GM13977 (cell line): Measurements from ENCODE around the gene DEFB113.
"Not testable (repeated sequence)": the region's sequence is repeated elsewhere in the genome, so short reads cannot be mapped to it uniquely, and the experiment has no call there.

Experiments used
- DNase-seq: peaks from one replicate; pipeline ENCODE4 v3.0.0; 2012; ENCODE audit warnings: low spot score
- CTCF ChIP-seq: IDR thresholded peaks from 2 replicates; pipeline ENCODE4 v1.5.1; 2012; ENCODE audit warnings: mild to moderate bottlenecking, control low read depth; ENCODE audit not compliant: insufficient read depth; ENCODE audit errors: extremely low read depth, missing control alignments
- in situ Hi-C: fragments of 300-500 bp; cut with MboI; formaldehyde crosslinking; loops from one replicate; pipeline ENCODE4 v1.12.0; 2022; ENCODE audit warnings: low sequenced_read_pairs, low pct_unique_long_range_greater_than_20kb, mixed read lengths, inconsistent platforms; ENCODE audit not compliant: unreplicated experiment

The DEFB113 gene

DNA sequence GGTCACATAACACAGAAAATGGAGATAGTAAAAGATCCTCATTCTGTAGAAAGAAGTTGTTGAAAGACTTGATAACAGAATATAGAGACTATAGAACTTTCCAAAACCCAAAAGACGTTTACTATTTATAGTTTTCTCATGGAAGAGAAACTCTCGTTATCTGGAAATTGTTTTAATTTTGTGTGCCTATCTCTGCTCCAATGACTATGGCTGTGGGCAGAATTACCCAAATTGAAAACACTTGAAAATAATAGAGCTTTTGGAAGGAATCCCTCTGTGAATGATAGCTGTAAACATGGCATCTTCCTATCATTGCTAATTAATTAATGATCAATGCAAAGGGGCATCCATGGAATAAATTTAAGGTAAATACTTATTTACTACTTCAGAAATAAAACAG lies 5.4 kb downstream of the DEFB113 start, which contains the start of gene DEFB114:
Gene DEFB114, minus strand, starts transcription at position 101 of the 400 bp plus-strand sequence. Its CDS starts 59 bp downstream, at position 42.
- in situ Hi-C loops: no loop called here
- no peak for DNase-seq
- no peak for TF ChIP-seq CTCF

GRCh38 chr6:49958180-49958579 lies 11.2 kb downstream of the DEFB113 start:
- no peak for TF ChIP-seq CTCF
- in situ Hi-C loops: no loop called here
- DNase-seq: no peak

DNA sequence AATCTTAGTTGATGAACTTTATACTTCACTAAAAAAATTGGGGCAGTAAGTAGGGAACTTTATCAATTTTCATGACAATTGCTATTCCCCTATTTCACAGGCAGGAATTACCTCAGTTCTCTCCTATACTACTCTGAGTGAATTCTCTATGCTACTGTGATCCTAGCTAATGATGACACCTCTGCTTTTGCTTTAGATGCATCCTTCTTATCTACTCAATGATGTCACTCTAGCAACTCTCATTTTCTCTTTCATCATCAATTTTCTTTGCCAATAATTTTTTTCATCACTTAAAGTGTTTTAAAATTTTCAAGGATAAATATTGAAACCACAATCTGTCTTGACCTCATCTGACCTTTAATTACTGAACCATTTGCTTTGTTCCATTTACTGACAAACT lies 13.6 kb downstream of the DEFB113 start:
- TF ChIP-seq CTCF: no peak
- no peak for DNase-seq
- in situ Hi-C loops: no loop called here

DNA sequence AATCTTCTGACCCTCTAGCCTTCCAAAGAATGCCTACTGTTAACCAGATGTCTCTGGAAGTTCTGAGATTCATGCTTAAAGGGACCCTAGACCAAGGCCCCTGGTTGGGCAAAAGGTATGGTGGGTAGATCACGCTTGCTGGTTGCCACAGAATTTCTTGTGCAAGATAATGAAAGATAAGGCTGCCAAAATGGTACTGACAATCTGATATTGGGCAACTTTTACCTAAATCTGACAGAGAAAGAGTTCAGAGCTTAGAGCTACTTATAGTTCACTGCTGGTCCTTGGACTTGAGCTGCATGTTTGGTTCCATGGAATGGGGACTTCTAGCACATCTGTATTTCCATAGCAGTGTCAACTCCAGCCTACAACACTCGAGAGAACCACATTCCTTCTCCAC lies 17.5 kb downstream of the DEFB113 start:
- no peak for TF ChIP-seq CTCF
- DNase-seq: no peak
- in situ Hi-C loops: no loop called here

- no peak for TF ChIP-seq CTCF
- no peak for DNase-seq
- in situ Hi-C loops: no loop called here
These were observed 19.0 kb downstream of the DEFB113 start for GRCh38 chr6:49950415-49950751.

- in situ Hi-C loops: no loop called here
- no peak for TF ChIP-seq CTCF
- DNase-seq: no peak
These were observed 20.4 kb downstream of the DEFB113 start for GRCh38 chr6:49949062-49949461.

- DNase-seq: no peak
- in situ Hi-C loops: no loop called here
- no peak for TF ChIP-seq CTCF
These were observed 22.6 kb downstream of the DEFB113 start for GRCh38 chr6:49946835-49947234.

GRCh38 chr6:49944068-49944467 lies 25.4 kb downstream of the DEFB113 start:
- in situ Hi-C loops, DNase-seq: not testable (repeated sequence)
